GM21367 (cell line): ENCODE measurements around the gene NRSN1.
"Not testable (repeated sequence)": the region's sequence is repeated elsewhere in the genome, so short reads cannot be mapped to it uniquely, and the experiment has no call there.

Experiments used
- ATAC-seq: cut with Tn5 transposase; IDR thresholded peaks from one replicate; pipeline ENCODE4 v1.9.1; 2021; ENCODE audit not compliant: unreplicated experiment

Gene NRSN1

GRCh38 chr6:24140591-24140990 is 14.6 kb downstream of the NRSN1 start:
- no peak for ATAC-seq

GRCh38 chr6:24142733-24143132 is 16.7 kb downstream of the NRSN1 start:
- ATAC-seq: not testable (repeated sequence)

- no peak for ATAC-seq
Observed at GRCh38 chr6:24145690-24146131, 19.7 kb downstream of the NRSN1 start.

DNA sequence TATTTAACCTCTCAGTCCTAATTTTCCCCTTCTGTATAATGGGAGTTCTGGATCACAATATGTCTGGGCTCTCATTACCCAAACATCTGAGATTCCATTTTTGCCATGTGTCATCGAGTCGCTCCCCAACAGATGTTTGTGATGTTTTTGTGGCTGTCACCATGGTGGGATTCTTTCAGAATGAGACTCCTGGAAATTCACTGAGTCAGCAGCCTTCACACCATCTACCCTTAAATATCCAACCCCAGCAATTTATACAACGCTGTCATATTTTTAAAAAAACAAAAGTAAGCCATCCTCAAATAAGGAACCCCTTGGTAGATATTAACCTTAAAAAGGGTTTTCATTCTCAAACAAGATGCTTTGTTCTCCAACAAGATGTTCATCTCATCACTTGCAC is 20.9 kb downstream of the NRSN1 start:
- ATAC-seq: no peak

- ATAC-seq: no peak
Observed at GRCh38 chr6:24147511-24148153, 21.6 kb downstream of the NRSN1 start.

- ATAC-seq: no peak
Observed at GRCh38 chr6:24148154-24148570, 22.1 kb downstream of the NRSN1 start.

DNA sequence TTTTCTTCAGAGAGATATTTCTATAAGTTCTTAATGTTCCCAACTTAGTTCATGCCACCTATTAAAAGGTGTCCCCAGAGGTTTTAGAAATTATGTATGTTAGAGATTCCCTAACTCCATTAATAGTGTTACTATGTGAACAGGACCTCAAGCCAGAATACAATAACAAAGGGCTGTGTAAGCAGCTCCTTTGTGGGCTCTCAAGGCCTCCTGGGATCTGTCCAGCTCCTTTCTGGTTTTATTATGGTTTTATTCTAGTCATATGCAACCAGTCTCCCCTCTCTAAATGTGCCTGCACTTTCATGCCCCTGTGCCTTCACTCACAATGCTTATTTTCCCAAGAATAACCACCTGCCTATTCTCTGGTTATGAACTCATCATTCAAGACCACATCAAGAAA is 22.7 kb downstream of the NRSN1 start:
- no peak for ATAC-seq

DNA sequence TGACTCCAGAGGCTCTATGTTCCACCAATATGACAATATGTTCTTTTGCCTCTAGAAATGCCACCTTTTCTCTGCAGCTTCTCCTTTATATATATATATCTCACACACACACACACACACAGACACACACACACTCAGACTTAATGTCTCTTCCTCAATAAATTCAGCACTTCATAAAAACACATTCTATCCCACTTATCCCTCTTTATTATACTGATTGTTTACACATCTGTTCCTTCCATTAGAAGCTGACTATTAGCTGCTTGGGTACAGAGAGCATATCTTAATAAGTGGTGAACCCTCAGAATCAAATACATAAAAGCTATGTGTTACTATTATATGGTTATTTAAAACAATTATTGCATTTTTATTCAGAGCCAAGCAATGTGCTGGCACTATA is 23.3 kb downstream of the NRSN1 start:
- no peak for ATAC-seq

- ATAC-seq: no peak
Observed at GRCh38 chr6:24149836-24150235, 23.8 kb downstream of the NRSN1 start.

DNA sequence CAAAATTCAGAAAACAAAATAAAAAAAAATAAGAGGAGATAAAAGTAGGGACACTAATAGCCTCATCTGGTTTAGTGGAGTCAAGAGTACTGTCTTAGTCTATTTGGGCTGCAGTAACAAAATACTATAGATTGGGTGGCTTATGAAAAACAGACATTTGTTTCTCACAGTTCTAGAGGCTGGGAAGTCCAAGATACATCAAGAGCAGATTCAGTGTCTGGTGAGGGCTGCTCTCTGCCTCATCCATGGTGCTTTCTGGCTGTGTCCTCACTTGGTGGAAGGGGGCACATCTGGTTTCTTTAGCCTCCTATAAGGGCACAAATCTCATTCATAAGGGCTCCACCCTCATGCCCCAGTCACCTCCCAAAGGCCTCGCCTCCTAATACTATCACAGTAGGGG is 26.0 kb downstream of the NRSN1 start:
- no peak for ATAC-seq

DNA sequence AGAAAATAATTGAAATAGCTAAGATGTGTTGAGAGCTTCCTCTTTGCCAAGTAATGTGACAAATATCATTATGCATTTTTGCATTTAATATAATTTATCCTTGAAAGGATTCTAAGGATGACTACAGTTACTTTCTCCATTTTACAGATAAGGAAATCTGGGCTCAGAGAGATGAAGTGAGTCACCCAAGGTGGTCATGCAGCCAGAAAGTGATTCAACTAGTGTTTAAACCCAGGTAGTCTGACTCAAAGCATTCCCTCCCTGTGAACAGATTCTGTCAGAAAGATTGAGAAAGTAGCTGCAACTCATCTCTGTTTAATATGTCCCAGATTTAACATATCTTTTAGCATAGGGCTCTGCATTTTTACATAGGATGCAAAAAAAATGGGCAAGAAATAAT is 28.1 kb downstream of the NRSN1 start:
- ATAC-seq: no peak

GRCh38 chr6:24157886-24158285 is 31.9 kb downstream of the NRSN1 start:
- no peak for ATAC-seq

- ATAC-seq: no peak
Observed at GRCh38 chr6:24183584-24183983, 57.6 kb downstream of the NRSN1 start.

- no peak for ATAC-seq
Observed at GRCh38 chr6:24186349-24186748, 60.3 kb downstream of the NRSN1 start.

- no peak for ATAC-seq
Observed at GRCh38 chr6:24187965-24188577, 62.1 kb downstream of the NRSN1 start.

- no peak for ATAC-seq
Observed at GRCh38 chr6:24188578-24189080, 62.6 kb downstream of the NRSN1 start.

GRCh38 chr6:24191346-24191745 is 65.3 kb downstream of the NRSN1 start:
- ATAC-seq: no peak

DNA sequence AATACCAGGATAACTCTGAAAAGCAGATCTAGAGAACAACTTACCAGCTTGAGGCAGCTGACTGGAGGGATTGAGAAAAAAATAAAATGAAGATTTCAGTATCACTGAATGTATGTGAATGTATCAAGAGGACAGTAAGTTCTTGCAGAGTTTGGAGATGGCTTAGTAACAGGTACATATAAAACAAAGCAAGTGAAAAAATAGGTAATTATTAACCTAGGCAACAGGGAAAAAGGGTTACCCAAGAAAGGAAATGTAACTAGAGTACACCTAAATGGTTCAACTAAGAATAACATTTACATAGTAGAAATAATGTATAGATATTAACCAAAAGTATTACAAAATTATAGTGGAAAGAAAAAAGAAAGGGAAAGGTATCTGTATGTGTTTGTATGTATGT is 67.3 kb downstream of the NRSN1 start:
- no peak for ATAC-seq

DNA sequence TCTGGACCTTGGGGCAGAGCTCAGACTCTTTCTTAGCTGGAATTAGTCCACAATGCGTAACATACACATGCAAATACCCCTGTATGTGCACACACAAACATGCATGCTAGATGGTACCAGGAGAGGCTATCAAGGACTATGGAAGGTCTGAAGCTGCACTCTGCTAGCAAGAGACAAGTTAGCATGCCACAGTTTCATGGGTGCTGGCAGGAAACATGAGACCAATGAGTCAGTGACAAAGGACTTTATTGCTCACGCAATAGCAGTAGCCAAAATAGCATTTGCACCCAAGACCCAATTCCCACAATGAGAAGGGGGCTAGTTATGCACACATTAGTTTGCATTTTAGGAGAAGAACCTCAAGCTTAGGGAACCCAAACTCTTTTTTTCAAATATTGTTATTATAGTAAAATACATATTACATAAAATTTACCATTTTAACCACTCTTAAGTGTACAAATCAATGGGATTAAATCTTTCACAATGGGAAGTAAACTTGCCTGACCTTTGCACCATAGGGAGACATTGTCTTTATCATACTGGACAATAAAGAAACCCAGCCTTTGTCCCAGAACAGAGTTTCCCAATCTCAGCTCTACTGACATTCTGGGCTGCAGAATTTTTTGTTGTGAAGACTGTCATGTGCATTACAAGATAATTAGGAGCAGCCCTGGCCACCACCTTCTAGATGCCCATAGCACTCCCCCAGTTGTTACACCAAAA is 69.1 kb downstream of the NRSN1 start:
- ATAC-seq: no peak

- no peak for ATAC-seq
Observed at GRCh38 chr6:24195836-24196597, 70.0 kb downstream of the NRSN1 start.
